HUES48 (cell line): ENCODE data around the gene CD300LG.

Experiments used
- H3K27ac ChIP-seq: one replicate; pipeline ENCODE4 v1.7.0; 2013; ENCODE audit warnings: low read depth, low read length, inconsistent platforms
- H3K27me3 ChIP-seq: 2 replicates; pipeline ENCODE4 v1.6.1; 2013; ENCODE audit warnings: mild to moderate bottlenecking, low read length; ENCODE audit not compliant: control insufficient read depth, insufficient read depth
- H3K36me3 ChIP-seq: 2 replicates; pipeline ENCODE4 v1.6.1; 2013; ENCODE audit warnings: low read length; ENCODE audit not compliant: control insufficient read depth, insufficient read depth
- H3K4me1 ChIP-seq: 2 replicates; pipeline ENCODE4 v1.6.1; 2013; ENCODE audit warnings: mild to moderate bottlenecking, low read length; ENCODE audit not compliant: control insufficient read depth, insufficient read depth
- H3K4me3 ChIP-seq: 2 replicates; pipeline ENCODE4 v1.5.1; 2013; ENCODE audit warnings: mild to moderate bottlenecking, low read depth, low read length
- H3K9ac ChIP-seq: 2 replicates; pipeline ENCODE4 v1.6.1; 2013; ENCODE audit warnings: mild to moderate bottlenecking, low read depth, low read length, moderate library complexity
- H3K9me3 ChIP-seq: 2 replicates; pipeline ENCODE4 v1.6.1; 2013; ENCODE audit warnings: low read length; ENCODE audit not compliant: control insufficient read depth, insufficient read depth

The CD300LG gene

GRCh38 chr17:43898446-43898845 lies 51.5 kb downstream of the CD300LG start:
- H3K27ac ChIP-seq, result no peak overlapping the region
- H3K27me3 ChIP-seq, result no peaks in the 10 kb centered on the region

GRCh38 chr17:43900183-43900857 lies 53.3 kb downstream of the CD300LG start:
- Histone ChIP-seq H3K9ac (no peak overlapping the region), H3K27ac (no peak overlapping the region), H3K4me1 (peaks cover 30% of the 10 kb centered on the region), H3K36me3 (peaks cover 3% of the 10 kb centered on the region; the same call in 1 of the 2 replicates), H3K4me3 (peak overlapping the region; percentile 56), H3K9me3 (no peaks in the 10 kb centered on the region), H3K27me3 (peaks cover 13% of the 10 kb centered on the region)

More at GRCh38 chr17:43898446-43898845, 51.5 kb downstream of the CD300LG start:
- no peaks in the 10 kb centered on the region for H3K9me3 ChIP-seq
- H3K9ac ChIP-seq, result no peak overlapping the region
- peaks cover 24% of the 10 kb centered on the region for H3K4me1 ChIP-seq
- peaks cover 3% of the 10 kb centered on the region; the same call in 1 of the 2 replicates for H3K36me3 ChIP-seq
- no peak overlapping the region for H3K4me3 ChIP-seq

- H3K36me3 ChIP-seq, result peaks cover 3% of the 10 kb centered on the region; the same call in 1 of the 2 replicates
- peaks cover 21% of the 10 kb centered on the region for H3K27me3 ChIP-seq
- H3K4me3 ChIP-seq, result peak overlapping the region; percentile 56
- no peak overlapping the region for H3K27ac ChIP-seq
- no peak overlapping the region for H3K9ac ChIP-seq
- no peaks in the 10 kb centered on the region for H3K9me3 ChIP-seq
- peaks cover 37% of the 10 kb centered on the region for H3K4me1 ChIP-seq
These were observed 54.1 kb downstream of the CD300LG start for GRCh38 chr17:43900858-43901754.

- H3K4me3 ChIP-seq, result no peak overlapping the region
These were observed 55.0 kb downstream of the CD300LG start for GRCh38 chr17:43901861-43902589.

GRCh38 chr17:43905400-43905984 lies 58.5 kb downstream of the CD300LG start:
- no peak overlapping the region for H3K9ac ChIP-seq
- peak overlapping the region; percentile 75 for H3K4me3 ChIP-seq
- H3K4me1 ChIP-seq, result peaks cover 33% of the 10 kb centered on the region
- no peaks in the 10 kb centered on the region for H3K9me3 ChIP-seq
- no peaks in the 10 kb centered on the region for H3K36me3 ChIP-seq
- peaks cover 41% of the 10 kb centered on the region for H3K27me3 ChIP-seq
- H3K27ac ChIP-seq, result no peak overlapping the region

More at GRCh38 chr17:43901861-43902589, 55.0 kb downstream of the CD300LG start:
- H3K9me3 ChIP-seq, result no peaks in the 10 kb centered on the region
- H3K27me3 ChIP-seq, result peaks cover 26% of the 10 kb centered on the region
- H3K9ac ChIP-seq, result no peak overlapping the region
- H3K4me1 ChIP-seq, result peaks cover 37% of the 10 kb centered on the region
- H3K27ac ChIP-seq, result no peak overlapping the region
- H3K36me3 ChIP-seq, result no peaks in the 10 kb centered on the region

- Histone ChIP-seq H3K4me1 (peaks cover 27% of the 10 kb centered on the region), H3K27ac (no peak overlapping the region), H3K4me3 (peak overlapping the region; percentile 75), H3K9me3 (no peaks in the 10 kb centered on the region), H3K9ac (no peak overlapping the region), H3K36me3 (no peaks in the 10 kb centered on the region), H3K27me3 (peaks cover 41% of the 10 kb centered on the region)
These were observed 59.2 kb downstream of the CD300LG start for GRCh38 chr17:43905985-43906852.

GRCh38 chr17:43906951-43907424 lies 60.0 kb downstream of the CD300LG start:
- Histone ChIP-seq H3K4me3 (peak overlapping the region; percentile 75), H3K4me1 (peaks cover 19% of the 10 kb centered on the region), H3K27me3 (peaks cover 41% of the 10 kb centered on the region), H3K27ac (peak overlapping the region; percentile 64), H3K9me3 (no peaks in the 10 kb centered on the region), H3K36me3 (no peaks in the 10 kb centered on the region), H3K9ac (no peak overlapping the region)

- Histone ChIP-seq H3K27ac (peak within 1 kb of the TSS; percentile 64), H3K9ac (no peak within 1 kb of the TSS), H3K9me3 (no peaks in the 10 kb centered on the region), H3K4me3 (peak within 1 kb of the TSS; percentile 75), H3K36me3 (no peaks in the 10 kb centered on the region), H3K27me3 (peaks cover 41% of the 10 kb centered on the region), H3K4me1 (peaks cover 19% of the 10 kb centered on the region)
These were observed 60.5 kb downstream of the CD300LG start, which contains the start of gene MPP2 for GRCh38 chr17:43907425-43907981. Gene MPP2, minus strand, starts transcription at chr17:43907536. Its CDS starts 3,076 bp downstream, at chr17:43904460.

- Histone ChIP-seq H3K4me1 (peaks cover 19% of the 10 kb centered on the region), H3K9me3 (no peaks in the 10 kb centered on the region), H3K27me3 (peaks cover 41% of the 10 kb centered on the region), H3K9ac (no peak overlapping the region), H3K27ac (no peak overlapping the region), H3K4me3 (peak overlapping the region; percentile 75), H3K36me3 (no peaks in the 10 kb centered on the region)
These were observed 61.2 kb downstream of the CD300LG start for GRCh38 chr17:43907998-43908721.
